Stimulated activated CD4-positive, alpha-beta T cell treated with anti-CD3 and anti-CD28 coated beads, Interleukin-4, amount 100 ng/mL, for 24 hours (primary cell): ENCODE data around the gene LIN37.
A peak's percentile ranks its signal among the peaks of the same experiment; 100 is the strongest.

Experiments
- DNase-seq: peaks from one replicate; pipeline ENCODE4 v3.0.0-alpha.2; 2020

Gene LIN37

DNA sequence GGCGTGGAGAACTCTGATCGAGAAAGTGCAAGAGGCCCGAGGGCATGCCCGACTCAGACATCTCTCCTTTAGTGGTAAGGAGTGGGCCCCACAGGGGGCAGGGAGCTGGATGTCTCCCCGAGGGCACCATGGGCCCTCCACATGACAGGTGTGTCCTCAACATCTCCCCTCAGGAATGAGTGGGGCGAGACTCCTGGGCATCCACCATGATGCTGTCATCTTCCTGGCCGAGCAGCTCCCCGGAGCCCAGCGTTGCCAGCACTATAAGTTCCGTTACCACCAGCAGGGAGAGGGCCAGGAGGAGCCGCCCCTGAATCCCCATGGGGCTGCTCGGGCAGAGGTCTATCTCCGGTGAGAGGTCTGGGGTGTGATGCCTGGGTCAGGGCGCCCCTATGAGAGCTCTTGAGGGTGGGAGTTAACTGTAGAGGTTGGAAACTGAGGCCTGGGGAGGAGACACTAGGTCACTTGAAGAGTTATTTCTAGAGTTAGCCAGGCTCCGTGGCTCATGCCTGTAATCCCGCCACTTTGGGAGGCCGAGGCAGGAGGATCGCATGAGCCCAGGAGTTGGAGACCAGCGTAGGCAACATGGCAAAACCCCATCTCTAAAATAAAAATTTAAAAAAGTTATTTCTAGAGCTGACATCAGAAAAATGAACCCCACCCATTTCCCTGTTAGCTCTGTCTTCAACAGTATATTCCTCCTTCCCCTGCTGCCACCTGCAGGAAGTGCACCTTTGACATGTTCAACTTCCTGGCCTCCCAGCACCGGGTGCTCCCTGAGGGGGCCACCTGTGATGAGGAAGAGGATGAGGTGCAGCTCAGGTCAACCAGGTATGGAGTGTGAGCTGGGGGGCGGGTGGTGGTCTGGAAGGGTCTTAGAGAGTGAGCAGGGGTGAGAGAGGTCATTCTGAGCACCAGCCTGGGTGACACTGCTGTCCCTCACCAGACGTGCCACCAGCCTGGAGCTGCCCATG is 11.2 kb upstream of the LIN37 start:
- DNase-seq = no peak

DNA sequence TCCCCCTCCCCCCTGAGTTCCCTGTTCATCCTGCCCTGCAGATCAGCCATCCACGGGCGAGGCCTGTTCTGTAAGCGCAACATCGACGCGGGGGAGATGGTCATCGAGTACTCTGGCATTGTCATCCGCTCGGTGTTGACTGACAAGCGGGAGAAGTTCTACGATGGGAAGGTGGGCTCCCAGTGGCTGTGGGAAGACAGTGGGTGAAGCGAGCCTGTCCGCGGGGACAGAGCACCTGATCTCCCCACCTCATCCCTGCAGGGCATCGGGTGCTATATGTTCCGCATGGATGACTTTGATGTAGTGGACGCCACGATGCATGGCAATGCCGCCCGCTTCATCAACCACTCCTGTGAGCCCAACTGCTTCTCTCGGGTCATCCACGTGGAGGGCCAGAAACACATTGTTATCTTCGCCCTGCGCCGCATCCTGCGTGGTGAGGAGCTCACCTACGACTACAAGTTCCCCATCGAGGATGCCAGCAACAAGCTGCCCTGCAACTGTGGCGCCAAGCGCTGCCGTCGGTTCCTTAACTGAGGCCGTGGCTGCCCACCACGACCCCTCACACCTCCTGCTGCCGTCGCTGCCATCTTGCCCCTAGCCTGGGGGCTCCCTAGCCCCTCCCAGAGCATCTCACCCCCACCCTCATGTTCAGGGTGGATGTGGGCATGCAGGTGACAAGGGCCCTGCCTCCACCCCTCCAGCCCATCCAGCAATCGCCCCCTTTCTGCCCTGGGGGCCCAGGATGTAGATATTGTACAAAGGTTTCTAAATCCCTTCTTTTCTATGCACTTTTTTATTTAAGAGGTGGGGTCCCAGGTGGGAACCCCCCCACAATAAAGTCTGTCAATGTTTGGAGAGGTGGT is 10.1 kb upstream of the LIN37 start:
- DNase-seq = no peak

DNA sequence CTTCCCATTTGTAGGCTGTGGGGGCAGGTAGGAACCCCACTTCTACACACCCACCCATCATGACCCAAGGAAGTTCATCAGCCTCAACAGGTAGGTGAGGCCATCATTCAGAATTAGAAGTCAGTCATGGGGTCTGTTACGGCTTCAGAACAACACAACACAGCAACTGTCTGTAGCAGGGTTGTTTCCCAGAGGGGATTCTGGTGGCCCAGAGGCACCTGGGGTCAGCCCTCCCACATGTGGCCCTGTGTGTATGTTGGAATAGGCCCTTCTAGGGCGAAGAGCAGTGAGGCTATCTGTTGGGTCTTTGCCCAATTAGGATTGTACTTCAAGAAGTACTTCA is 9.5 kb upstream of the LIN37 start:
- DNase-seq = no peak

DNA sequence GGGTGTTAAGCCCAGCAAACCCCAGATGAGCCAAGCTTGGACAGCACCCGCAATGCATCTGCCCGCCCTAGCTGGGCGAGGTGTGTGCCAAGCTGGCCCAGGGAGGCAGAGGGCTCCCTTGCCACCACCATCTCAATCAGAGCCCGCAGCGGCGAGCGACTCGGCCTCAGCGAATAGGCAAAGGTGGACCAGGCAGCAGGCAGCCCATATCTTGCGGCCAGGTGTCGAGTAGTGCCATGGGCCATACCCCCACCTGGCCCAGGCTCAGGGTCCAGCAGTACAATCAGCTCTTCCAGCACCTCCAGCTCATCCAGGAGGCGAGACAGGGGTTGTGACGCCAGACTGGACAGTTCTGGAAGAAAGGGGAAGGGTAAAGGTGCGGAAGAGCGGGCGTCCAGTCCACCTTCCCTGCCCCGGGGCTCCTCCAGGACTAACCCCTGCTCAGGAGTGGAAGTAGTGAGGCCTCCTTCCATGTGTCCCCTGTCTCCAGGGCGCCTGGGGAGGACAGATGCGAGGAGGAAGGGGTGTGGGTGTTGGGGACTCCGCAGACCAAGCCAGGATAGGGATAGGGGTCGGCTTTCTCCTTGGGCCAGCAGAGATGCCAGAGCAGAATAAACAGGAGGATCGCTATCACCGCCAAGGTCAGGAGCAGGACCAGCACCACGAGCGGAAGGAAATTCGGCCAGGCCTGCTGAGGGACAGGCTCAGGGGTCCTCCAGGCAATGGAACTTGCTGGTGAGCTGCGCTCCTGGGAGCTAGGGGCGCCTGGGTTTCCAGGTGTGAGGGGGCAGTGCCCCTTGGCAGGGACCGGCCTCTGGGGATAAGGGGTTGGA is 8.9 kb upstream of the LIN37 start:
- no peak for DNase-seq

DNA sequence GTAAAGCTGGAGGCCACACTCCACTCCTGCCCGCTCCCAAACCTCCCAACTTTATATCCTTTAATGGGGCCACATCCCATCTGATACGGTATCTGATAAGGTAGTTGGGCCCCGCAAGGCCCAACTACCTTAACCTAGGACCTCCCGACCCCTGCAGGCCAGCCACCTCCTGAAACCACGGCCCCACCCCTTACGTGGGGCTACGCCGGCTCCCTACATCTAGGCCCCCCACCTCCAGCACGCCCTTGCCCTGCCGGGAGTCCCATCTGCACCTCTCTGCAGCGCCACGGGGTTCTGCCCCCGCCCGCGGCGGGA is 8.3 kb upstream of the LIN37 start:
- no peak for DNase-seq

DNA sequence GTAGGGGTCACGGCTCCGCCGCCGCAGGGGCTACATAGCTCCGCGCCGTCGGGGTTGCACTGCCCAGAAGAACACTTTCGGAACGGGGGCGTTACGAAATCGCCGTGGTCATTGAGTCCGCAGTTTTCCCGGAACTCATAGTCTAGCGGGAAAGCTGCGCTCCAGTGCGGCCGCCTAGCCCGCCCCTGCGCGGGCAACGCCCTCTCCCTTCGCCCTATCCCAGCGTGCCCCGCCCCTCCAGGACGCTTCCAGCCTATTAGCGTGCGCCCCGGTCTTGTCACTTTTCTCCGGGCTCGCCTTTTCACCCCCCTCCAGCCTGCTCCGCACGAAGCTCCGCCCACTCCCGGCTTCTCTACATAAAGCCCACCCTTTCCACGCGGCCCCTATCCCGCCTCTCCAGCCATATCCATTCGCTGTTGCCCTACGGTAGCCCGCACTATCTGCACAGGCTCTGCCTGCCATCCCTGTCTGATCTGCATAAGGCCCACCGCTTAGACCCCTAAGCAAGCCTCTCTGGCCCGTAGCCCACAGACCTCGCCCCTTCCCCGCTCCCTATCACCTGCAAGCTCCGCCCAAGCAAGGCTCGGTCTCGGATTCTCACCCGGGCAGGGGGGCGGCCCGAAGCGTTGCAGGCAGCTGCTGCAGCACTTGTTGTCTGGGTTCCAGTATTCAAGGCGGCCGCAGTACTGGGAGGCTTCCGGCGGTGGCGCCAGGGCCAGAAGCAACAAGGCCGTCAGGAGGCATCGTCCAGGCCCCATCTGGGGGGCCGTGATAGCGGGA is 7.8 kb upstream of the LIN37 start:
- DNase-seq = peak; percentile 96

DNA sequence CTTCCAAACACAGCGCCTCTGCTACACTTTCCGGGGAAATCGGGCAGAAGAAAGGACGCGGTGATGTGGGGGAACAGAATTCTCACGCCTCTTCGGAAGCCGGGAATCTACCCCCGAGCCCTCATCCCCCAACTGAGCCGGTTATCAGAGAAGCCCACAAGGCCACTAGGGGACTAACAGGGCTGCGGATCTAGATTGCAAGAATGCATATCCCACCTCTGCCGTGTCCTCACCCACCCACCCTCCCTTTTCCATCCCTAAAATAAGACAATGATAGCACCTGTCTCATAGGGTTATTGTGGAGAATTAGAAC is 7.2 kb upstream of the LIN37 start:
- no peak for DNase-seq

DNA sequence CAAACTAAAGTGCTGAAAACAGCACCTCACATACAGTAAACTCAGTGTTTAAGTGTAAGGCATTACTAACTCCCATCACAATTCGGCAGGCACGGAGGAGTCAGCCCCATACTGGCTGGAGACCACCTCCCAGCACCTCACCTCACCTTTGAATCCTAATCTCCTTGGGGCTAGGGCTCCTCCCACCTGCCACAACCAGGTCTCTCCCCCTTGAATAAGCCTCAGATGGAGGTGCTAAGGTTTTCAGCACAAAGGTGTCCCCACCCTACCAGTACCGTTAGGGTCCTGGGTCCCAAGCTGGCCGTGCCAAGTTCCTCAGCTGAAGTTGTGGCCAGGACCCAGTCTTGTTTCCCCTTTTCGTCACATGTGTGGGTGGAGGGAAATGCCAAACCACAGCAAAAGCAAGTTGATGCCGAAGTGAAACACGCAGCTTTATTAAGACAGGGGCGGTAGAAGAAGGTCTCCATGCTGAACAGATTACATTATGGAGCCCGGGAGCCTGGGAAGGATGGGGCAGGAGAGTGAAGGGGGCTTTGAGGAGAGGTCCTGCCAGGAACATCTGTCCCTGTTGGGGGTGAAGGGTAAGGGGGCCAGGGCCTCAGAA is 6.2 kb upstream of the LIN37 start, which contains the start of gene IGFLR1:
Gene IGFLR1 (minus strand): TSS at position 332 of the 604 bp plus-strand sequence. CDS start 1,272 bp downstream, outside the sequence.
- DNase-seq = peak; percentile 84

DNA sequence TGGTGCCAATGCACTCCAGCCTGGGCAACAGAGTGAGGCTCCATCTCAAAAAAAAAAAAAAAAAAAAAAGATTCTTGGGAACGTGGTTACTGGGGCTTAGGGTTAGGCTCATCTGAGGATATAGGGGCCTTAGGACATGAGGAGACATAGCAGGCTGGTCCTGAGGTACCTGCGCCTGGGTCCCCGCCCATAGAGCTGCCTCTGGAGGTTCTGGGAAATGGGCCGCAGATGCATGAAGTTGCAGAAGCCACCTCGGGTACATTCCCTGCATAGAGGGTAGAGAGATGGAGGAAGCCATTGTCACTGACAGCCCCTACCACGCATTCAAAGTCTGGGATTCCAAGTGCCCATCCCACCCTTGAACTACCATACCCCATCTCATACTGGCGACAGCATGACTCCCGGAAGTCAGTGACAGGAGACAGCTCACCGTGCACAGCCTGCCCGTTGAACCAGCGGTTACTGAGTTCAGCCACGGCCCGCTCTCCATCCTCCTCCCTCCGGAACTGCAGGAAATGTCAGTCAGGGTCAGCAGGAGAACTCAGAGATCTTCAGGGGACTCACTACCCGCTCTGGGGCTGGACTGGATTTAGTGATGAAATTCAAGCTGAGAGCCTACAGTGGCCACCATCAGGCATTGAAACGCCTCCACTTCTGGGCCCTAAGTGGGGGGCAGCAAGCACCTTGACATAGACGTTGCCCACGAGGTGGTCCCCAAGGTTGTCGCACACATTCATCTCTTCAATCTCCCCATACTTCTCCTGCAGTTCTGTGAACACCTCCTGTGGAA is 4.5 kb upstream of the LIN37 start:
- no peak for DNase-seq

DNA sequence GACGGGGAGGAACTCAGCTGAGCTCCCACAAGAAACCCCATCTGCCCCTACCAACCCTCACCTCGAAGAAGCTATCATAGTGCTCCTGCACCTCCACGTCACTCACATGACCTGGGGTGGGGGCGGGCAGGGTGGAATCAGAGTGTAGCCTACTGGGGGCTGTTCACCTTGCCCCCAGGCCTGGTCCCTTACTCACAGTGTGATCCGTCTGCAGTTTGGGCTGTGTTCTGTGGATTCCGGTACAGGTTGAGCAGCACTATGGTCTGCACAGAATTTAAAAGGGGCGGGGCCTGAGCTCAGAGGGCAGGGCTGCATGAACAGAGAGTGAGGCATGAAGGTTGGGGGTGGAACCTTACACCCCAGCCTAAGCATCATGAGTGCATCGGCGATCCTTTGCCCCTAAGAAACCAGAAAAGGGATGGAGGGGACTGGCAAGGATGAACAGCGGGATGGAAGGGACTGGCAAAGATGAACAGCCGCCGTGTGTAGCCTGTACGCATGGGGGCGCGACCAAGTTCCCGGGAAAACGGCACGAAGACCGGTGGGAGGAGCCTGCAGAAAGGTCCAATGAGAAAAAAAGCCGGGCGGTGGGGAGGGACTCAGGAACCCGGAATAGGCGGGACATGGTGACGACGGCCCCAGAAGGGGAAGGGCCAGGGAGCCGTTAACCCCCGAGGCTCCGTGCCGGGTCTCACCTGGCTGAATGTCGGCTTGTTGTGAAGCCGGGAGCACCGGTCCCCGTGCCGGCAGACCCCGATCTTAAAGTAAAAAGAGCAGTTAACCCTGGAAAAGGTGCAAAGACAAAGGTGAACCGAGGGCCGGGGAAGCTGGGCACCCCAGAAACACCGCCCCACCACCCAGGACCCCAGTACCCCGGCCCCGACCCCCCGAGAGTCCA is 3.7 kb upstream of the LIN37 start:
- peak; percentile 95 for DNase-seq

DNA sequence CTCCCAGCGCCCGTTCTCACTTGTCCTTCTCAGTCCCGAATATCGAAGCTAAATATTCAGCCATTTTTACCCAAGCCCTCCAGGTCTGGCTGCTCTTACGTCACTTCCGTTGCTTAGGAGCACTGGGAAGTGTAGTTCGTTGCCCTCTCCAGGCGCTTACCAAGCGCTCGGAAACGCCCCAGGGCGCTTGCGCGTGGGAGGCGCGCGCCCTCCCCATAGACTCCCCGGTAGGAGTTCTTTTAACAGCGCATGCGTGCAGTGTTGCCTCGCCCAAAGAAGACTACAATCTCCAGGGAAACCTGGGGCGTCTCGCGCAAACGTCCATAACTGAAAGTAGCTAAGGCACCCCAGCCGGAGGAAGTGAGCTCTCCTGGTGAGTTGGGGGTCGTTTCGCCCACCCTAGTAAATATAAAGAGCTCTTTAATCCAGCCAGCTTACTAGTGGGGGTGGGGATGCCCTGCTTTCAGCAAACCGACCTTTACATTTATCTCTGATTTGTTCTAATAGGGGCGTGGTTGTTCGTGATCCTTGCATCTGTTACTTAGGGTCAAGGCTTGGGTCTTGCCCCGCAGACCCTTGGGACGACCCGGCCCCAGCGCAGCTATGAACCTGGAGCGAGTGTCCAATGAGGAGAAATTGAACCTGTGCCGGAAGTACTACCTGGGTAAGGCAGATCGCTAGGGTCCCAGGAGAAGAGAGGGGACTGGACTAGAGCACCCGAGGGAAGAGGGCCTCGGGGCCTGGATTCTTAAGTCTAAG is 2.9 kb upstream of the LIN37 start, which contains the start of the genes PSENEN and U2AF1L4:
Gene PSENEN (plus strand): TSS at position 324 of the 759 bp plus-strand sequence. CDS start 280 bp downstream, at position 604.
Gene U2AF1L4 (minus strand): TSS at position 91 of the 759 bp plus-strand sequence. CDS start 27 bp downstream, at position 64.
- peak; percentile 95 for DNase-seq

DNA sequence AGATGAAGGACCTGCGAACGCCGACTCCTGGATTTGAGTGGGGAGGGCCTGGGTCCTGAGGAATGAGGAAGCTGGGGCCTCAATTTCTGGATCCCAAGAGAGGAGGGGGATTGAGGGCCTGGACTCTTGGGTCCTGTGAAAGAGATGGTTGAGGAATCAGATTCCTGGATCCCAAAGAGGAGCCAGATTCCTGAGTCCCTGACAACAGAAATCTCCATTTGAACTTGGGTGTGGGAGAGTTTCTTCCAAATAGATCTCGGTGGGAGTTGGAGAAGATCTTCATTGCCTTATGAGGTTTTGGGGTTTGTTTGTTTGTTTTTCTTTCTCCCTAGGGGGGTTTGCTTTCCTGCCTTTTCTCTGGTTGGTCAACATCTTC is 2.3 kb upstream of the LIN37 start:
- no peak for DNase-seq

DNA sequence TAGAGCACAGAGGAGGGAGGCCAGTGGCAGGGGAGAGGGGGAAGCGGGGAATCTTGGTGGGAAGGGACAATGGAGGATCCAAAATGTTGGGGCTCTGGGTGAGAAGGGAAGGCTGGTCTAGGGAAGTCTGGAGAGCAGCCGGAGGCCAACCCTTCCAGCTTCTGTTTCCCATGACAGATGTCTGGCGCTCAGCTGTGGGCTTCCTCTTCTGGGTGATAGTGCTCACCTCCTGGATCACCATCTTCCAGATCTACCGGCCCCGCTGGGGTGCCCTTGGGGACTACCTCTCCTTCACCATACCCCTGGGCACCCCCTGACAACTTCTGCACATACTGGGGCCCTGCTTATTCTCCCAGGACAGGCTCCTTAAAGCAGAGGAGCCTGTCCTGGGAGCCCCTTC is 1.8 kb upstream of the LIN37 start:
- DNase-seq = no peak

DNA sequence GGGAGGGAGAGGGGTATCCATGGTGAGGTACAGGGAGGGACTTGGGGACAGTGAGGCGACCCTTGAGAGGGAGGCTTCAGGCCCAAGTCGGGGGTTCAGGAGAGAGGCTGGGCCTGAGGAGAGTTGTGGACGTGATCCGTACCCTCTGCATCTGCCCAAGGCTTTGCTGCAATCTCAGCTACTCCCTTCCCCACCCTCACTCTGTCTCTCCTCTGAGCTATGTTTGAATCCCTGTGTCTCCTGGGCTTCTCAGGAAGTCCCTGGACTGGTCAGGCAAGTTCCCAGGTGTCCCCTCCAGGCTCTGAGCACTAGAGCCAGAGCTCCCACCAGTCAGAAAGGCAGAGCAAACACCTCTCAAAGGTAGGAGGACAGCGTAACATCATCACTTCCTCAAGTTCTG is 1.8 kb downstream of the LIN37 start:
- no peak for DNase-seq

DNA sequence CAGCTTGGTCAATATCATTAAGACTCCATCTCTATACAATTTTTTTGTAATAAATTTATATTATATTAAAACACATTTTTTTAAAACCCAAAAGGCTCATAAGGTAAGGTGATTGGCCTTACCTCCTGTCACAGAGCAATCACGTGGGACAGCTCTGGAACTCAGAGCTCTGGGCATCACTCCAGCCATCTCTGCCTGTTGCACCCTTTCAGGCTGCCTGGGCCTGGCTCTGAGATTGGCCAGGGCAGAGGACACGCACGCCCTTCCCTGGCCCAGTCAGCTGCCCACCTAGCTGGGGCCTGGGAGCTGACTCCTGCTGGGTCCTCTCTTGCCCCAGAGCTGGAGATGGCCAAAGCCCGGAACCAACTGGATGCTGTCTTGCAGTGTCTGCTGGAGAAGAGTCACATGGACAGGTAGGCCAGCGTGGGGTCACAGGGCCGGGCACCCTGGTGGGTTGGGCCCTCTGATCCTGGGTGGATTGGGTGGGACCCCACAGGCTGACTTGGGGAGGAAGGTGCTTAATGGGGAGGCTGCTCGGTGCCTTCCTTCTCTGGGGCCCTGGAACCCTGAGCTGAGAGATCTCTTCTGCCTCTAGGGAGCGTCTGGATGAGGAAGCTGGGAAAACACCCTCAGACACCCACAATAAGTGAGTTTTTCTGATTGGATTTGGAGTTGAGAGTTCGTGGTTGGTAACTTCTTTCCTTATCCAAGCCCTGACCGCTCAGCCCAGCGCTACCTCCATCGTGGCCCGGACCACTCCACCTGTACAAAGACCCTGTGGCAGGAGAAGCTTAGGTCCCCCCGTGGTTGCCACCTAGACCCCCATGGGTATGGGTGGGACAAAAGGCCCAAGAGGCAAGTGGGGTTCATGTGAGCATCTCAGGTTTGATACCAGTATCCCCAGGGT is 3.7 kb downstream of the LIN37 start:
- no peak for DNase-seq

DNA sequence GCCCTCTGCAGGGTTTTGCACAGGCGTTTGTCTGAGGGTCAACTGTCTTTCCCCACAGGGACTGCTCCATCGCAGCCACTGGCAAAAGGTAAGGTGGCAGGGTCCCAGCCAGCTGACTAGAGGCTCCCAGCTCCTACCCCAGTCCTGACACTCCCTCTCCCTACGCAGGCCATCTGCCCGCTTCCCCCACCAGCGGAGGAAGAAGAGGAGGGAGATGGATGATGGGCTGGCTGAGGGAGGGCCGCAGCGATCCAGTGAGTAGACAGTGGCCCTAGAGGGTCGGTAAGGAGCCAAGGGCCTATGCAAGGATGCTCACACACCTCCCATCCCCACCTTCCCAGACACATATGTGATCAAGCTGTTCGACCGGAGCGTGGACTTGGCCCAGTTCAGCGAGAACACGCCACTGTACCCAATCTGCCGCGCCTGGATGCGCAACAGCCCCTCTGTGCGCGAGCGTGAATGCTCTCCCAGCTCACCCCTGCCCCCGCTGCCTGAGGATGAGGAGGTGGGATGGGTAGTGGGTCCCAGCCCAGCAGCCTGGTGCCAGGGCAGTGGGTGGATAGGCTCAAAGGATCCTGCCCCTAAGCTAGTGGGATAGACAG is 4.5 kb downstream of the LIN37 start:
- no peak for DNase-seq

DNA sequence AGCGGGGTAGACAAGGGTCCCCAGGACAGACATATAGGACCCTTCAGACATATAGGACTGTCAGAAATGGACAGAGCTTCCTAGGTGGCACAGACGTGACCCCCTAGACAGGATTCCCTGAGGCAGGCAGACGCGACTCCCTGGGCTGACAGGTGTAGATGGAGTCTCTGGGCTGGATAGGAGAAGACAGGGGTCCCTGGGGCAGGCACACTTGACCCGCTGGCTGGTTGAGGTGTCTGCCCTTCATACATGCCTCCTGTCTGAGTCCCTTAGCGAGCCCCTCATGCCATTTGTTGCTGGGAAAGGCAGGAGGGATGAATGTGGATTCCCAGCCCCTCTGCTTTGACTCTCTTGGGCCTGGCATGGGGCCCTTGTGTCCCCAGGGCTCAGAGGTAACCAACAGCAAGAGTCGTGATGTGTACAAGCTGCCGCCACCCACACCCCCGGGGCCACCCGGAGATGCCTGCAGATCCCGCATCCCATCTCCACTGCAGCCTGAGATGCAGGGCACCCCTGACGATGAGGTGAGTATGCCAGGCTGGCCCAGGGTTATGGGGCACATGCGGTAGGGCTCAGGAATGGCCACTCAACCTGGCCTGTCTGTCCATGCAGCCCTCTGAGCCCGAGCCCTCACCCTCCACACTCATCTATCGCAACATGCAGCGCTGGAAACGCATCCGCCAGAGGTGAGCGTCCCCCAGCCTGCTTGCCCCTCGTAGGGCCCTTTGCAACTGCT is 5.4 kb downstream of the LIN37 start:
- no peak for DNase-seq
